Panc1 (cell line): ENCODE data around the gene ATF2. TPM values are rescaled to one million over a fixed set of nuclear protein-coding genes. Genes with fewer than 3 reads are reported as not detected.

Experiments used
- ATAC-seq: fragments of 200-7000 bp; cut with Tn5 transposase; 2 replicates; pipeline ENCODE4 v1.9.1; 2020; ENCODE audit warnings: mild to moderate bottlenecking, moderate library complexity
- BruUV-seq: library from RNA; stranded (reverse); fragments of 400-500 nt; replicated peaks from 2 replicates; lab custom pipeline; 2021; lab: Mats Ljungman, UMichigan
- CTCF ChIA-PET: fragments of 300-600 bp; sonication (Branson Sonifier 250); formaldehyde crosslinking; loops from one replicate; lab custom pipeline; 2022; ENCODE audit warnings: antibody characterized with exemption; lab: Charles Lee
- POLR2A ChIA-PET: fragments of 300-600 bp; sonication (Branson Sonifier 250); formaldehyde crosslinking; loops from one replicate; lab custom pipeline; 2022; ENCODE audit warnings: antibody characterized with exemption; lab: Charles Lee
- DNase-seq: peaks from one replicate; pipeline ENCODE4 v3.0.0-alpha.2; 2010; ENCODE audit warnings: low read depth, low spot score
- H3K27ac ChIP-seq: 2 replicates; pipeline ENCODE4 v1.5.1; 2011; ENCODE audit warnings: mild to moderate bottlenecking, low read length, inconsistent platforms
- H3K27me3 ChIP-seq: fragments of 200-500 bp; sonication (Bioruptor generic); 2 replicates; pipeline ENCODE4 v1.6.0; 2014; ENCODE audit warnings: low read length, inconsistent platforms; ENCODE audit not compliant: control insufficient read depth, insufficient read depth
- H3K36me3 ChIP-seq: fragments of 200-500 bp; sonication (Bioruptor generic); 2 replicates; pipeline ENCODE4 v1.5.1; 2014; ENCODE audit warnings: inconsistent platforms, mild to moderate bottlenecking, low read length, moderate library complexity; ENCODE audit not compliant: control insufficient read depth, insufficient read depth
- H3K4me1 ChIP-seq: 2 replicates; pipeline ENCODE4 v1.5.1; 2011; ENCODE audit warnings: inconsistent platforms, mild to moderate bottlenecking, low read length, moderate library complexity; ENCODE audit not compliant: control insufficient read depth, insufficient read depth
- H3K4me3 ChIP-seq, 2 experiments: 2 replicates each; pipeline ENCODE4 v1.5.1; 2011 to 2012; ENCODE audit warnings: low read depth in 2 of 2, low read length in 2 of 2, mild to moderate bottlenecking in 2 of 2, inconsistent platforms in 1 of 2, moderate library complexity in 1 of 2
- H3K9me3 ChIP-seq: fragments of 200-500 bp; sonication (Bioruptor generic); 2 replicates; pipeline ENCODE4 v1.5.1; 2014; ENCODE audit warnings: low read depth, mild to moderate bottlenecking, inconsistent platforms, low read length, moderate library complexity; ENCODE audit not compliant: control insufficient read depth, insufficient read depth
- POLR2AphosphoS5 ChIP-seq: IDR thresholded peaks from 2 replicates; pipeline ENCODE4 v1.6.1; 2012; ENCODE audit warnings: mild to moderate bottlenecking, low read depth, low read length, moderate library complexity
- SIN3A ChIP-seq: IDR thresholded peaks from 2 replicates; pipeline ENCODE4 v1.6.1; 2012; ENCODE audit warnings: low read depth, mild to moderate bottlenecking, low read length, moderate library complexity, borderline replicate concordance; ENCODE audit not compliant: insufficient read depth
- TCF7L2 ChIP-seq: IDR thresholded peaks from 2 replicates; pipeline ENCODE4 v1.6.1; 2011; ENCODE audit warnings: mild to moderate bottlenecking, low read depth, low read length, inconsistent platforms
- in situ Hi-C: cut with HindIII; loops from 2 replicates; pipeline ENCODE4 v1.10.0; 2016; ENCODE audit warnings: low sequenced_read_pairs, low pct_unique_long_range_greater_than_20kb
- intact Hi-C: fragments of 100-400 bp; cut with micrococcal nuclease; formaldehyde crosslinking; loops from one replicate; pipeline ENCODE4 v1.10.0; 2022; ENCODE audit not compliant: unreplicated experiment
- total RNA-seq: library from RNA; stranded (reverse); gene quantifications from one replicate; pipeline ENCODE4 v1.2.1, GENCODE V29; 2021; ENCODE audit not compliant: unreplicated experiment
- TF ChIP-seq, protein P1 (sequence below): fragments of 450-650 bp; IDR thresholded peaks from 2 replicates; pipeline ENCODE4 v1.5.1; 2017; ENCODE audit warnings: mild to moderate bottlenecking
- TF ChIP-seq, protein P2 (sequence below), 2 experiments: IDR thresholded peaks; 2 replicates each; pipeline ENCODE4 v1.6.1; 2011 to 2012; ENCODE audit warnings: low read depth in 2 of 2, control low read depth in 1 of 2, low read length in 1 of 2, mild to moderate bottlenecking in 1 of 2, moderate library complexity in 1 of 2; ENCODE audit not compliant: insufficient read depth in 1 of 2

Gene ATF2
- total RNA-seq, 1 experiment from 2014 or later: 61.8 TPM

DNA sequence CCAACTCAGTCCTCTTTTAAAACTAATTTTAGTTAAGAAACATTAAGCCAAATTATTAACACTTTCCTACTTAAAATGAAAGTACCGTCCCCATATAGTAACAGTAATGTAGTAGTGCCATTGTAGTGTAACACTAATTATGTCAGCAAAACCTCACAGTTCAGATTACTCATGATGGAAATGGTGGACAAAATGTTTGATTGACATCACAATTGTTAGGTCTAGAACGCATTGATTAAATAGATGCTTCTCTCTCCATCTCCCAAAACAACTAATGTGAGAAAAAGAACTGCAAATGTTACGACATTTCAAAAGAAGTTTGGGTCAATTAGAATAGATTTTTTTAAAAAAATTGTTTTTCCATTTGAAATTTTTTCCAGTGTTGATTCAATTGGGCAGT is 1.2 kb upstream of the ATF2 start:
- no TSS peak for BruUV-seq
- Histone ChIP-seq H3K27ac (peak overlapping the region; percentile 91), H3K36me3 (peaks cover 7% of the 10 kb centered on the region), H3K27me3 (no peaks in the 10 kb centered on the region), H3K9me3 (no peaks in the 10 kb centered on the region), H3K4me3 (peak overlapping the region; percentile 79 to 99; a peak in 3 of 4 replicates), H3K4me1 (peaks cover 11% of the 10 kb centered on the region)
- in situ Hi-C loops (no loop called here), intact Hi-C loops (no loop called here)
- TF ChIP-seq, protein P1, sequence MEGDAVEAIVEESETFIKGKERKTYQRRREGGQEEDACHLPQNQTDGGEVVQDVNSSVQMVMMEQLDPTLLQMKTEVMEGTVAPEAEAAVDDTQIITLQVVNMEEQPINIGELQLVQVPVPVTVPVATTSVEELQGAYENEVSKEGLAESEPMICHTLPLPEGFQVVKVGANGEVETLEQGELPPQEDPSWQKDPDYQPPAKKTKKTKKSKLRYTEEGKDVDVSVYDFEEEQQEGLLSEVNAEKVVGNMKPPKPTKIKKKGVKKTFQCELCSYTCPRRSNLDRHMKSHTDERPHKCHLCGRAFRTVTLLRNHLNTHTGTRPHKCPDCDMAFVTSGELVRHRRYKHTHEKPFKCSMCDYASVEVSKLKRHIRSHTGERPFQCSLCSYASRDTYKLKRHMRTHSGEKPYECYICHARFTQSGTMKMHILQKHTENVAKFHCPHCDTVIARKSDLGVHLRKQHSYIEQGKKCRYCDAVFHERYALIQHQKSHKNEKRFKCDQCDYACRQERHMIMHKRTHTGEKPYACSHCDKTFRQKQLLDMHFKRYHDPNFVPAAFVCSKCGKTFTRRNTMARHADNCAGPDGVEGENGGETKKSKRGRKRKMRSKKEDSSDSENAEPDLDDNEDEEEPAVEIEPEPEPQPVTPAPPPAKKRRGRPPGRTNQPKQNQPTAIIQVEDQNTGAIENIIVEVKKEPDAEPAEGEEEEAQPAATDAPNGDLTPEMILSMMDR: no peak
- no peak for DNase-seq
- POLR2A ChIA-PET: interaction anchor here (0.6 to 1.1 kb wide), 2 partner anchors 11 to 162 kb away, joined by 3 to 13 read pairs; no protein-coding TSS in a partner anchor
- CTCF ChIA-PET: no interaction called here
- ATAC-seq: no peak

DNA sequence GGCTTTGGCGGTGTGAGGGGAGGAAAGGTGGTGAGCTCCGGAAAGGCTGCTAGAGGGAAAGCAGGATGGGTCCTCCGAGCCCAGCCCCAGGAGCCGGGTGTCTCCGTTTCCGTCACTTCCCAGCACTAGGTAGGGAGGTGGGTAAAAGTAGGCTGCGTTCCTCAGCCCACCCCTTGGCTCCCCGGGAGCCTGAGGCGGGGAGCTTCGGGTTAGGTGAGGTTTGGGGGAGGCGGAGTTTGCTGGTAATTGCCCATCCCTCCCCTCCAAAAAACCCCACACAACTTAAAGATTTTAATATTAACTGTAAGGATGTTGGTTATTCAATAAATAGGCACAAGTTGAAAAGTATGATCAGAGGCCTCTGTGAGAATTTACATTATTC is 552 bp upstream of the ATF2 start:
- peak overlapping the region; percentile 91 for H3K27ac ChIP-seq
- peaks cover 7% of the 10 kb centered on the region for H3K36me3 ChIP-seq
- ChIA-PET POLR2A (interaction anchor here (0.6 to 1.1 kb wide), 4 partner anchors 10 to 397 kb away, joined by 3 to 13 read pairs (median 4); no protein-coding TSS in a partner anchor), CTCF (interaction anchor here (0.7 kb wide), 1 partner anchor 11 kb away, joined by 3 read pairs; no protein-coding TSS in a partner anchor)
- peaks cover 11% of the 10 kb centered on the region for H3K4me1 ChIP-seq
- no peaks in the 10 kb centered on the region for H3K27me3 ChIP-seq
- TF ChIP-seq POLR2AphosphoS5: peak; percentile 53; the same call in 1 of the 2 replicates
- TF ChIP-seq TCF7L2: no peak
- ATAC-seq: peak; percentile 58
- DNase-seq: no peak
- no peaks in the 10 kb centered on the region for H3K9me3 ChIP-seq
- TSS peak; percentile 95 for BruUV-seq
- H3K4me3 ChIP-seq: peak overlapping the region; percentile 79 to 99
- intact Hi-C loops (no loop called here), in situ Hi-C loops (no loop called here)

DNA sequence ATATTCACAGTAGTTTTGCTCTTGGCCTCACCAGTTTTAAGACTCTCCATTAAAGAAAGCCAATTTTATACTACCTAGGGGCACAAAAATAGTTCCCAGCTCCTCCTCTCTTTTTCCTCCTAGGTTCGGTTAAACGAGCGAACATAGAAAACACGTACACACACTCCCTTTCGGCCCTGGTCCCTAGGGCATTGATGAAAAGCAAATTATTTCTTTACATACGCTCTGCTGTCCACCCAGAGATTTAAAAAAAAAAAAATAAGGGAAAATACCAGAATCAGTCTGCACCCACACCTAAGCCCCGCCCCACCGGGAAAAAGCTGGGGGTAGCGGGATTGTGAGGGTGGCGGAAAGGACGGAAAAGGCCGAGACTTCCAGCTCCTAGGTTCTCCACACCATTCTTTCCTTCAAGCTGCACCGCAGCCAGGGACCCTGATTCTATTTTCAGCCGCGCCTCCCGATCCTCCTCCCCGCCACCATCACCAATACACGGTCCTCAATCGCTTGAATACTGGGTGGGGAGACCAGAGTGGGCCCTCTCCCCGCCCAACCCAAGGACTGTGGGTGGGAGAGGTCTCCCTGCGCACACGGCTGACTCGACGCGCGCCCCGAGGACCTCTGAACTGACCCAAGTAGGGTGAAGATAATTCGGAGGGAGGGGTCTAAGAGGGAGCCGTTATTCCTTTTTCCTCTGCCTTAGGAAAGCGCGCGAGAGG is 769 bp downstream of the ATF2 start:
- Histone ChIP-seq H3K27ac (peak overlapping the region; percentile 97), H3K36me3 (peaks cover 7% of the 10 kb centered on the region), H3K4me3 (peak overlapping the region; percentile 76 to 99), H3K4me1 (peaks cover 12% of the 10 kb centered on the region), H3K27me3 (no peaks in the 10 kb centered on the region), H3K9me3 (no peaks in the 10 kb centered on the region)
- ChIA-PET POLR2A (interaction anchor here (0.7 to 1.2 kb wide), 3 partner anchors 17 to 129 kb away, joined by 3 read pairs; no protein-coding TSS in a partner anchor), CTCF (interaction anchor here (0.7 kb wide), 1 partner anchor 119 kb away, joined by 4 read pairs; no protein-coding TSS in a partner anchor)
- no peak for TF ChIP-seq TCF7L2
- no peak for TF ChIP-seq POLR2AphosphoS5
- TF ChIP-seq, protein P2, sequence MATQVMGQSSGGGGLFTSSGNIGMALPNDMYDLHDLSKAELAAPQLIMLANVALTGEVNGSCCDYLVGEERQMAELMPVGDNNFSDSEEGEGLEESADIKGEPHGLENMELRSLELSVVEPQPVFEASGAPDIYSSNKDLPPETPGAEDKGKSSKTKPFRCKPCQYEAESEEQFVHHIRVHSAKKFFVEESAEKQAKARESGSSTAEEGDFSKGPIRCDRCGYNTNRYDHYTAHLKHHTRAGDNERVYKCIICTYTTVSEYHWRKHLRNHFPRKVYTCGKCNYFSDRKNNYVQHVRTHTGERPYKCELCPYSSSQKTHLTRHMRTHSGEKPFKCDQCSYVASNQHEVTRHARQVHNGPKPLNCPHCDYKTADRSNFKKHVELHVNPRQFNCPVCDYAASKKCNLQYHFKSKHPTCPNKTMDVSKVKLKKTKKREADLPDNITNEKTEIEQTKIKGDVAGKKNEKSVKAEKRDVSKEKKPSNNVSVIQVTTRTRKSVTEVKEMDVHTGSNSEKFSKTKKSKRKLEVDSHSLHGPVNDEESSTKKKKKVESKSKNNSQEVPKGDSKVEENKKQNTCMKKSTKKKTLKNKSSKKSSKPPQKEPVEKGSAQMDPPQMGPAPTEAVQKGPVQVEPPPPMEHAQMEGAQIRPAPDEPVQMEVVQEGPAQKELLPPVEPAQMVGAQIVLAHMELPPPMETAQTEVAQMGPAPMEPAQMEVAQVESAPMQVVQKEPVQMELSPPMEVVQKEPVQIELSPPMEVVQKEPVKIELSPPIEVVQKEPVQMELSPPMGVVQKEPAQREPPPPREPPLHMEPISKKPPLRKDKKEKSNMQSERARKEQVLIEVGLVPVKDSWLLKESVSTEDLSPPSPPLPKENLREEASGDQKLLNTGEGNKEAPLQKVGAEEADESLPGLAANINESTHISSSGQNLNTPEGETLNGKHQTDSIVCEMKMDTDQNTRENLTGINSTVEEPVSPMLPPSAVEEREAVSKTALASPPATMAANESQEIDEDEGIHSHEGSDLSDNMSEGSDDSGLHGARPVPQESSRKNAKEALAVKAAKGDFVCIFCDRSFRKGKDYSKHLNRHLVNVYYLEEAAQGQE (IDR thresholded peaks at IDR 0.05; ENCODE audit: insufficient read depth in 1 of 2, low read depth in 2 of 2, low read length in 1 of 2): no peak
- TF ChIP-seq, protein P1: no peak
- no peak for TF ChIP-seq SIN3A
- no TSS peak for BruUV-seq
- intact Hi-C loops: no loop called here
- DNase-seq (no peak), ATAC-seq (peak; percentile 8)
- in situ Hi-C loops: no loop called here
